GM12878 (cell line): ENCODE measurements around the gene DTNA. TPM values are rescaled to one million over a fixed set of nuclear protein-coding genes. Genes with fewer than 3 reads are reported as not detected.

ENCODE experiments used
- ATAC-seq: fragments of 200-7000 bp; cut with Tn5 transposase; 3 replicates; pipeline ENCODE4 v1.9.1; 2020; ENCODE audit warnings: mild to moderate bottlenecking, moderate library complexity
- BruUV-seq: library from RNA; stranded (reverse); fragments of 400-500 nt; replicated peaks from 2 replicates; lab custom pipeline; 2021; lab: Mats Ljungman, UMichigan
- CTCF ChIA-PET: fragments of 300-600 bp; sonication (Branson Sonifier 250); formaldehyde crosslinking; extraction: SDS; loops from one replicate; lab custom pipeline; 2021; ENCODE audit warnings: inconsistent platforms; lab: Yijun Ruan, JAX
- POLR2A ChIA-PET: fragments of 350-600 bp; formaldehyde crosslinking; extraction: SDS; loops from one replicate; lab custom pipeline; 2021; ENCODE audit warnings: inconsistent platforms; lab: Charles Lee
- RAD21 ChIA-PET: fragments of 300-600 bp; sonication (Branson Sonifier 250); formaldehyde crosslinking; loops from one replicate; lab custom pipeline; 2023; ENCODE audit warnings: antibody characterized with exemption; ENCODE audit not compliant: unreplicated experiment; lab: Charles Lee
- SMC1A ChIA-PET: fragments of 300-600 bp; sonication (Branson Sonifier 250); formaldehyde crosslinking; loops from one replicate; lab custom pipeline; 2023; ENCODE audit not compliant: unreplicated experiment, uncharacterized antibody; lab: Charles Lee
- DNase-seq: peaks from one replicate; pipeline ENCODE4 v3.0.0-alpha.2; 2011; ENCODE audit warnings: low read depth, low spot score
- FAIRE-seq: peaks from 3 replicates; lab custom pipeline; 2011; peaks lifted over from hg19 to GRCh38; lab: Jason Lieb, UNC
- H2AFZ ChIP-seq: 2 replicates; pipeline ENCODE4 v1.6.0; 2011; ENCODE audit warnings: low read depth, low read length, control low read depth; ENCODE audit not compliant: control insufficient read depth
- H3K27ac ChIP-seq: 2 replicates; pipeline ENCODE4 v1.5.1; 2011; ENCODE audit warnings: control low read depth; ENCODE audit not compliant: control insufficient read depth, insufficient read depth
- H3K27me3 ChIP-seq, 2 experiments: replicated peaks in 1 of 2; 2 replicates each; pipeline versions ENCODE4 v1.6.0 to v1.6.1; 2011; ENCODE audit warnings: low read length in 1 of 2; ENCODE audit not compliant: control insufficient read depth in 2 of 2, insufficient read depth in 2 of 2
- H3K36me3 ChIP-seq, 2 experiments: 2 replicates each; pipeline ENCODE4 v1.5.1; 2011; ENCODE audit warnings: low read length in 1 of 2; ENCODE audit not compliant: control insufficient read depth in 2 of 2, insufficient read depth in 2 of 2
- H3K4me1 ChIP-seq: 2 replicates; pipeline ENCODE4 v1.6.1; 2011; ENCODE audit warnings: mild to moderate bottlenecking, low read length, moderate library complexity, mixed read lengths; ENCODE audit not compliant: control insufficient read depth, insufficient read depth
- H3K4me2 ChIP-seq: 2 replicates; pipeline ENCODE4 v1.6.0; 2011; ENCODE audit warnings: control low read depth; ENCODE audit not compliant: control insufficient read depth, insufficient read depth
- H3K4me3 ChIP-seq: fragments of 200-600 bp; sonication (generic); 2 replicates; pipeline ENCODE4 v1.5.1; 2016
- H3K79me2 ChIP-seq: 2 replicates; pipeline ENCODE4 v1.6.0; 2011; ENCODE audit warnings: low read length; ENCODE audit not compliant: control insufficient read depth, insufficient read depth
- H3K9ac ChIP-seq: 2 replicates; pipeline ENCODE4 v1.8.0; 2011; ENCODE audit warnings: low read length, control low read depth, mixed read lengths; ENCODE audit not compliant: control insufficient read depth, insufficient read depth
- H3K9me3 ChIP-seq: replicated peaks from 3 replicates; pipeline ENCODE4 v1.5.1; 2011; ENCODE audit warnings: mild to moderate bottlenecking, low read length; ENCODE audit not compliant: control insufficient read depth, insufficient read depth
- H4K20me1 ChIP-seq: 2 replicates; pipeline ENCODE4 v1.6.0; 2011; ENCODE audit not compliant: control insufficient read depth, insufficient read depth
- ETV6 ChIP-seq, 2 experiments: fragments of 450-650 bp in 1 of 2; IDR thresholded peaks in 1 of 2; conservative IDR thresholded peaks in 1 of 2; 2 replicates each; pipeline ENCODE4 v1.6.1; 2014; ENCODE audit warnings: antibody characterized with exemption in 1 of 2, borderline replicate concordance in 1 of 2, low read depth in 1 of 2, mild to moderate bottlenecking in 1 of 2, moderate library complexity in 1 of 2
- KLF5 ChIP-seq: fragments of 450-650 bp; IDR thresholded peaks from 2 replicates; pipeline ENCODE4 v1.6.1; 2014; ENCODE audit warnings: mild to moderate bottlenecking; ENCODE audit not compliant: partially characterized antibody
- MTA3 ChIP-seq: IDR thresholded peaks from 2 replicates; pipeline ENCODE4 v1.6.1; 2012; ENCODE audit warnings: low read length, inconsistent platforms, borderline replicate concordance
- POLR2A ChIP-seq: IDR thresholded peaks from 2 replicates; pipeline ENCODE4 v1.6.1; 2011; ENCODE audit warnings: low read depth, mild to moderate bottlenecking, low read length
- SMAD5 ChIP-seq: IDR thresholded peaks from 2 replicates; pipeline ENCODE4 v1.6.1; 2016; ENCODE audit warnings: antibody characterized with exemption, low read depth
- SMARCA5 ChIP-seq: fragments of 450-650 bp; IDR thresholded peaks from 2 replicates; pipeline ENCODE4 v1.6.1; 2017; ENCODE audit warnings: mild to moderate bottlenecking
- ZBED1 ChIP-seq: IDR thresholded peaks from 2 replicates; pipeline ENCODE4 v1.6.1; 2016; ENCODE audit warnings: borderline replicate concordance
- WGBS: methylation state at CpG from one replicate; pipeline ENCODE4 v1.1.6; 2016; ENCODE audit warnings: low lambda C conversion rate; ENCODE audit not compliant: insufficient replicate concordance, insufficient coverage; ENCODE audit errors: missing lambda C conversion rate; 5-methylcytosine and 5-hydroxymethylcytosine counted together
- in situ Hi-C: fragments of 300-500 bp; cut with MboI; formaldehyde crosslinking; loops from 9 replicates; pipeline ENCODE4 v1.14.3; 2018; ENCODE audit warnings: mixed read lengths
- intact Hi-C: fragments of 100-400 bp; cut with micrococcal nuclease; formaldehyde crosslinking; loops from one replicate; pipeline ENCODE4 v1.14.2; 2022; ENCODE audit not compliant: unreplicated experiment
- polyA plus RNA-seq, 11 experiments: library from polyadenylated mRNA; depleted of rRNA in 4 of 11; unstranded in 6 of 11; stranded (reverse) in 5 of 11; fragments of >200 nt; fragmentation: Nextera tagmentation in 4 of 11; fragmentation: Illumina TruSeq in 1 of 11; extraction: Ambion mirVana in 4 of 11; extraction: Trizol in 1 of 11; gene quantifications; 1 replicate in 1 of 11; 2 replicates in 10 of 11; pipeline versions ENCODE4 v1.2.1 to v1.2.3, GENCODE V29; 2011 to 2016; ENCODE audit warnings: inconsistent platforms in 2 of 11, missing spikeins in 2 of 11, low read depth in 1 of 11
- total RNA-seq, 4 experiments: library from RNA; depleted of rRNA in 3 of 4; stranded (reverse); fragments of >200 nt in 3 of 4; fragmentation: Illumina TruSeq in 1 of 4; extraction: Trizol in 1 of 4; gene quantifications; 2 replicates each; pipeline versions ENCODE4 v1.2.1 to v1.2.3, GENCODE V29; 2013 to 2021
- TF ChIP-seq, protein P1 (sequence below): IDR thresholded peaks from 2 replicates; pipeline ENCODE4 v1.6.1; 2012; ENCODE audit warnings: mild to moderate bottlenecking, low read depth, low read length
- TF ChIP-seq, protein P2 (sequence below): fragments of 450-650 bp; IDR thresholded peaks from 2 replicates; pipeline ENCODE4 v1.6.1; 2017; ENCODE audit warnings: mild to moderate bottlenecking
- TF ChIP-seq, protein P3 (sequence below): fragments of 450-650 bp; IDR thresholded peaks from 2 replicates; pipeline ENCODE4 v1.6.1; 2016; ENCODE audit warnings: mild to moderate bottlenecking
- TF ChIP-seq, protein P4 (sequence below): IDR thresholded peaks from 2 replicates; pipeline ENCODE4 v1.6.1; 2011; ENCODE audit warnings: low read depth, mild to moderate bottlenecking, low read length, moderate library complexity, borderline replicate concordance; ENCODE audit errors: extremely low read depth
- TF ChIP-seq, protein P5 (sequence below): fragments of 150-350 bp; IDR thresholded peaks from 2 replicates; pipeline ENCODE4 v1.6.1; 2014; ENCODE audit warnings: mild to moderate bottlenecking, low read depth, low read length
- TF ChIP-seq, protein P6 (sequence below): fragments of 450-650 bp; IDR thresholded peaks from 2 replicates; pipeline ENCODE4 v1.6.1; 2017; ENCODE audit warnings: low read depth, mild to moderate bottlenecking, moderate library complexity

The DTNA gene
- total and polyA plus RNA-seq, 10 of the 15 experiments (the other 5 are each of a cell fraction or from before 2014, with no cell fraction given): 0.26 to 8.6 (median 0.53) TPM

DNA sequence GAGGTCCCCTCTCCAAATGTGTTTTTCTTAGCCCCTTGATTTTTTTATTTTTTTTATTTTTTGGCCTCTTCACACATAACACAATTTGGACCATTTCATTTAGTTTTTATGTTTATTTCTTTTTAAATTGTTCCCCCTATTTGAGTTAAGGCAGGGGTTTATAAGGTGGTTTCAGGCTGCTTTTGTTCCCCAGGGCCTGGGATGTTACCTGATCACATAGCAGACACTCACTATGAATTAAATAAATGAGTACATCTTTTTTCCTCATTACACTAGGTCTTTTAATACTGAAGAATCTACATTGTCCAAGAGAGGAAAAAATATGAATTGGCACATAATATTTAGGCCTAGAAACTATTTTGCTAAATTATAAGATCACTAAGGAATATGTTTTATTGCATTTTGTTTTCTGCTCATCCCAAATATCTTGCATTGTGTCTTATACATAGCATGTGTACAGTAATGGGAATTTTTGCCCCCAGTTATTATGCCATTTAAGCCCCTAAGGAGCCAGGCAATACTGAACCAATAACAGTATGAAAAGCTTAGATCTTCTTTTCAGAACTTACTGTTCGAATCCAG, 218.7 kb downstream of the DTNA start:
- intact Hi-C loops: no loop called here
- no peak overlapping the region for H2AFZ ChIP-seq
- TF ChIP-seq SMAD5: no peak
- no peak for TF ChIP-seq MTA3
- TF ChIP-seq, protein P1, sequence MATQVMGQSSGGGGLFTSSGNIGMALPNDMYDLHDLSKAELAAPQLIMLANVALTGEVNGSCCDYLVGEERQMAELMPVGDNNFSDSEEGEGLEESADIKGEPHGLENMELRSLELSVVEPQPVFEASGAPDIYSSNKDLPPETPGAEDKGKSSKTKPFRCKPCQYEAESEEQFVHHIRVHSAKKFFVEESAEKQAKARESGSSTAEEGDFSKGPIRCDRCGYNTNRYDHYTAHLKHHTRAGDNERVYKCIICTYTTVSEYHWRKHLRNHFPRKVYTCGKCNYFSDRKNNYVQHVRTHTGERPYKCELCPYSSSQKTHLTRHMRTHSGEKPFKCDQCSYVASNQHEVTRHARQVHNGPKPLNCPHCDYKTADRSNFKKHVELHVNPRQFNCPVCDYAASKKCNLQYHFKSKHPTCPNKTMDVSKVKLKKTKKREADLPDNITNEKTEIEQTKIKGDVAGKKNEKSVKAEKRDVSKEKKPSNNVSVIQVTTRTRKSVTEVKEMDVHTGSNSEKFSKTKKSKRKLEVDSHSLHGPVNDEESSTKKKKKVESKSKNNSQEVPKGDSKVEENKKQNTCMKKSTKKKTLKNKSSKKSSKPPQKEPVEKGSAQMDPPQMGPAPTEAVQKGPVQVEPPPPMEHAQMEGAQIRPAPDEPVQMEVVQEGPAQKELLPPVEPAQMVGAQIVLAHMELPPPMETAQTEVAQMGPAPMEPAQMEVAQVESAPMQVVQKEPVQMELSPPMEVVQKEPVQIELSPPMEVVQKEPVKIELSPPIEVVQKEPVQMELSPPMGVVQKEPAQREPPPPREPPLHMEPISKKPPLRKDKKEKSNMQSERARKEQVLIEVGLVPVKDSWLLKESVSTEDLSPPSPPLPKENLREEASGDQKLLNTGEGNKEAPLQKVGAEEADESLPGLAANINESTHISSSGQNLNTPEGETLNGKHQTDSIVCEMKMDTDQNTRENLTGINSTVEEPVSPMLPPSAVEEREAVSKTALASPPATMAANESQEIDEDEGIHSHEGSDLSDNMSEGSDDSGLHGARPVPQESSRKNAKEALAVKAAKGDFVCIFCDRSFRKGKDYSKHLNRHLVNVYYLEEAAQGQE: no peak
- TF ChIP-seq, protein P2, sequence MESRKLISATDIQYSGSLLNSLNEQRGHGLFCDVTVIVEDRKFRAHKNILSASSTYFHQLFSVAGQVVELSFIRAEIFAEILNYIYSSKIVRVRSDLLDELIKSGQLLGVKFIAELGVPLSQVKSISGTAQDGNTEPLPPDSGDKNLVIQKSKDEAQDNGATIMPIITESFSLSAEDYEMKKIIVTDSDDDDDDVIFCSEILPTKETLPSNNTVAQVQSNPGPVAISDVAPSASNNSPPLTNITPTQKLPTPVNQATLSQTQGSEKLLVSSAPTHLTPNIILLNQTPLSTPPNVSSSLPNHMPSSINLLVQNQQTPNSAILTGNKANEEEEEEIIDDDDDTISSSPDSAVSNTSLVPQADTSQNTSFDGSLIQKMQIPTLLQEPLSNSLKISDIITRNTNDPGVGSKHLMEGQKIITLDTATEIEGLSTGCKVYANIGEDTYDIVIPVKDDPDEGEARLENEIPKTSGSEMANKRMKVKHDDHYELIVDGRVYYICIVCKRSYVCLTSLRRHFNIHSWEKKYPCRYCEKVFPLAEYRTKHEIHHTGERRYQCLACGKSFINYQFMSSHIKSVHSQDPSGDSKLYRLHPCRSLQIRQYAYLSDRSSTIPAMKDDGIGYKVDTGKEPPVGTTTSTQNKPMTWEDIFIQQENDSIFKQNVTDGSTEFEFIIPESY: no peak
- TF ChIP-seq POLR2A: no peak
- TF ChIP-seq SMARCA5: no peak
- TF ChIP-seq, protein P3, sequence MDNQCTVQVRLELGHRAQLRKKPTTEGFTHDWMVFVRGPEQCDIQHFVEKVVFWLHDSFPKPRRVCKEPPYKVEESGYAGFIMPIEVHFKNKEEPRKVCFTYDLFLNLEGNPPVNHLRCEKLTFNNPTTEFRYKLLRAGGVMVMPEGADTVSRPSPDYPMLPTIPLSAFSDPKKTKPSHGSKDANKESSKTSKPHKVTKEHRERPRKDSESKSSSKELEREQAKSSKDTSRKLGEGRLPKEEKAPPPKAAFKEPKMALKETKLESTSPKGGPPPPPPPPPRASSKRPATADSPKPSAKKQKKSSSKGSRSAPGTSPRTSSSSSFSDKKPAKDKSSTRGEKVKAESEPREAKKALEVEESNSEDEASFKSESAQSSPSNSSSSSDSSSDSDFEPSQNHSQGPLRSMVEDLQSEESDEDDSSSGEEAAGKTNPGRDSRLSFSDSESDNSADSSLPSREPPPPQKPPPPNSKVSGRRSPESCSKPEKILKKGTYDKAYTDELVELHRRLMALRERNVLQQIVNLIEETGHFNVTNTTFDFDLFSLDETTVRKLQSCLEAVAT: no peak
- no peak for TF ChIP-seq ZBED1
- TF ChIP-seq, protein P4, sequence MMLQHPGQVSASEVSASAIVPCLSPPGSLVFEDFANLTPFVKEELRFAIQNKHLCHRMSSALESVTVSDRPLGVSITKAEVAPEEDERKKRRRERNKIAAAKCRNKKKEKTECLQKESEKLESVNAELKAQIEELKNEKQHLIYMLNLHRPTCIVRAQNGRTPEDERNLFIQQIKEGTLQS: no peak
- TF ChIP-seq, protein P5, sequence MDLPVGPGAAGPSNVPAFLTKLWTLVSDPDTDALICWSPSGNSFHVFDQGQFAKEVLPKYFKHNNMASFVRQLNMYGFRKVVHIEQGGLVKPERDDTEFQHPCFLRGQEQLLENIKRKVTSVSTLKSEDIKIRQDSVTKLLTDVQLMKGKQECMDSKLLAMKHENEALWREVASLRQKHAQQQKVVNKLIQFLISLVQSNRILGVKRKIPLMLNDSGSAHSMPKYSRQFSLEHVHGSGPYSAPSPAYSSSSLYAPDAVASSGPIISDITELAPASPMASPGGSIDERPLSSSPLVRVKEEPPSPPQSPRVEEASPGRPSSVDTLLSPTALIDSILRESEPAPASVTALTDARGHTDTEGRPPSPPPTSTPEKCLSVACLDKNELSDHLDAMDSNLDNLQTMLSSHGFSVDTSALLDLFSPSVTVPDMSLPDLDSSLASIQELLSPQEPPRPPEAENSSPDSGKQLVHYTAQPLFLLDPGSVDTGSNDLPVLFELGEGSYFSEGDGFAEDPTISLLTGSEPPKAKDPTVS: no peak
- TF ChIP-seq ETV6 (conservative IDR thresholded peaks at IDR 0.05 in 1 of 2, IDR thresholded peaks at IDR 0.05 in 1 of 2; ENCODE audit: borderline replicate concordance in 1 of 2, low read depth in 1 of 2): no peak
- TF ChIP-seq KLF5: no peak
- TF ChIP-seq, protein P6, sequence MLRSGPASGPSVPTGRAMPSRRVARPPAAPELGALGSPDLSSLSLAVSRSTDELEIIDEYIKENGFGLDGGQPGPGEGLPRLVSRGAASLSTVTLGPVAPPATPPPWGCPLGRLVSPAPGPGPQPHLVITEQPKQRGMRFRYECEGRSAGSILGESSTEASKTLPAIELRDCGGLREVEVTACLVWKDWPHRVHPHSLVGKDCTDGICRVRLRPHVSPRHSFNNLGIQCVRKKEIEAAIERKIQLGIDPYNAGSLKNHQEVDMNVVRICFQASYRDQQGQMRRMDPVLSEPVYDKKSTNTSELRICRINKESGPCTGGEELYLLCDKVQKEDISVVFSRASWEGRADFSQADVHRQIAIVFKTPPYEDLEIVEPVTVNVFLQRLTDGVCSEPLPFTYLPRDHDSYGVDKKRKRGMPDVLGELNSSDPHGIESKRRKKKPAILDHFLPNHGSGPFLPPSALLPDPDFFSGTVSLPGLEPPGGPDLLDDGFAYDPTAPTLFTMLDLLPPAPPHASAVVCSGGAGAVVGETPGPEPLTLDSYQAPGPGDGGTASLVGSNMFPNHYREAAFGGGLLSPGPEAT: no peak

More for the DNA sequence above, 218.7 kb downstream of the DTNA start:
- Histone ChIP-seq H3K4me2 (no peak overlapping the region), H4K20me1 (no peaks in the 10 kb centered on the region), H3K79me2 (no peaks in the 10 kb centered on the region), H3K36me3 (no peaks in the 10 kb centered on the region), H3K27ac (no peak overlapping the region), H3K4me1 (no peaks in the 10 kb centered on the region), H3K9me3 (no peaks in the 10 kb centered on the region), H3K27me3 (no peaks in the 10 kb centered on the region), H3K4me3 (no peak overlapping the region), H3K9ac (no peak overlapping the region)
- ChIA-PET RAD21 (no interaction called here), SMC1A (interaction anchor here (1.1 kb wide), 1 partner anchor 8 kb away, joined by 4 read pairs; no protein-coding TSS in a partner anchor), POLR2A (no interaction called here), CTCF (no interaction called here)
- ATAC-seq (no peak), FAIRE-seq (no peak), DNase-seq (no peak)
- in situ Hi-C loops: no loop called here
- WGBS: 0% methylated on average over 1 of the region's 1 CpG
- BruUV-seq: no TSS peak
